CD4-positive, alpha-beta T cell (primary cell): ENCODE results near the gene PTPN21. TPM values are rescaled to one million over a fixed set of nuclear protein-coding genes. Genes with fewer than 3 reads are reported as not detected.

Experiments used
- ATAC-seq: fragments of 200-7000 bp; cut with Tn5 transposase; one replicate; pipeline ENCODE4 v1.10.0; 2022; ENCODE audit warnings: mild to moderate bottlenecking; ENCODE audit not compliant: poor library complexity
- CTCF ChIA-PET: fragments of 350-600 bp; sonication (Branson Sonifier 250); formaldehyde crosslinking; loops from one replicate; lab custom pipeline; 2021; ENCODE audit warnings: antibody characterized with exemption, inconsistent platforms; lab: Charles Lee
- POLR2A ChIA-PET: fragments of 350-600 bp; sonication (Branson Sonifier 250); formaldehyde crosslinking; loops from one replicate; lab custom pipeline; 2021; ENCODE audit warnings: antibody characterized with exemption, inconsistent platforms; lab: Charles Lee
- DNase-seq, 14 experiments: peaks; one replicate each; pipeline ENCODE4 v3.0.0-alpha.2; 2013 to 2020; ENCODE audit warnings: mixed read lengths in 2 of 14
- H3K27ac ChIP-seq, 2 donors: one replicate each; pipeline versions ENCODE4 v1.5.1 to v1.7.0; 2013; ENCODE audit warnings: low read length in 2 of 2, low read depth in 1 of 2, mild to moderate bottlenecking in 1 of 2
- H3K27me3 ChIP-seq, 2 experiments: 1 replicate in 1 of 2; 2 replicates in 1 of 2; pipeline versions ENCODE4 v1.6.1 to v1.7.0; 2013; ENCODE audit warnings: low read length in 2 of 2, control low read depth in 1 of 2, mild to moderate bottlenecking in 1 of 2, moderate library complexity in 1 of 2; ENCODE audit not compliant: insufficient read depth in 2 of 2, control insufficient read depth in 1 of 2
- H3K36me3 ChIP-seq: one replicate; pipeline ENCODE4 v1.6.1; 2013; ENCODE audit warnings: low read length, control low read depth; ENCODE audit not compliant: insufficient read depth
- H3K4me1 ChIP-seq: one replicate; pipeline ENCODE4 v1.6.1; 2013; ENCODE audit warnings: low read length, control low read depth; ENCODE audit not compliant: insufficient read depth
- H3K4me3 ChIP-seq: one replicate; pipeline ENCODE4 v1.5.1; 2013; ENCODE audit warnings: mild to moderate bottlenecking, low read length, moderate library complexity
- H3K9me3 ChIP-seq, 2 experiments: 1 replicate in 1 of 2; 2 replicates in 1 of 2; pipeline versions ENCODE4 v1.6.1 to v1.7.0; 2013; ENCODE audit warnings: low read length in 2 of 2, mild to moderate bottlenecking in 2 of 2, control low read depth in 1 of 2, moderate library complexity in 1 of 2; ENCODE audit not compliant: control insufficient read depth in 1 of 2, insufficient read depth in 1 of 2
- H3K27ac Mint-ChIP-seq: one replicate; pipeline ENCODE4 v1.8.0; 2020; ENCODE audit warnings: mixed read lengths
- H3K27me3 Mint-ChIP-seq: one replicate; pipeline ENCODE4 v1.8.0; 2021; ENCODE audit warnings: mixed read lengths
- H3K36me3 Mint-ChIP-seq: one replicate; pipeline ENCODE4 v1.8.0; 2021; ENCODE audit warnings: low read depth, mixed read lengths
- H3K4me1 Mint-ChIP-seq: one replicate; pipeline ENCODE4 v1.8.0; 2021; ENCODE audit warnings: low read depth, mixed read lengths
- H3K4me3 Mint-ChIP-seq: one replicate; pipeline ENCODE4 v1.8.0; 2020; ENCODE audit warnings: mild to moderate bottlenecking, mixed read lengths
- H3K9me3 Mint-ChIP-seq: one replicate; pipeline ENCODE4 v1.8.0; 2020; ENCODE audit warnings: mixed read lengths
- CTCF ChIP-seq: fragments of 200-600 bp; IDR thresholded peaks from one replicate; pipeline ENCODE4 v1.8.0; 2022; ENCODE audit warnings: antibody characterized with exemption, mild to moderate bottlenecking
- intact Hi-C, 2 experiments: fragments of 100-400 bp; cut with DNase I in 1 of 2; cut with micrococcal nuclease in 1 of 2; formaldehyde crosslinking; loops; one replicate each; pipeline versions ENCODE4 v1.15.1 to v1.9.0; 2023 to 2025; cut with DNase I, micrococcal nuclease
- total RNA-seq, 174 experiments: library from RNA in 2 of 174; stranded (reverse) in 2 of 174; gene quantifications; one replicate each; pipeline ENCODE4 v1.2.3 and lab custom pipeline; 2021 to 2026

The PTPN21 gene
- total RNA-seq, 2 experiments from 2014 or later: not detected

- ChIA-PET POLR2A (no interaction called here), CTCF (no interaction called here)
- H3K4me3 ChIP-seq: no peak overlapping the region
- no peak for TF ChIP-seq CTCF
- no peaks in the 10 kb centered on the region for H3K9me3 ChIP-seq
- no peak overlapping the region for H3K27ac Mint-ChIP-seq
- no peak for ATAC-seq
- H3K36me3 Mint-ChIP-seq: no peaks in the 10 kb centered on the region
- H3K27ac ChIP-seq: no peak overlapping the region
- peaks cover 40% of the 10 kb centered on the region for H3K27me3 Mint-ChIP-seq
- no peaks in the 10 kb centered on the region for H3K4me1 ChIP-seq
- H3K27me3 ChIP-seq: peaks cover 0 to 5% of the 10 kb centered on the region in 2 experiments
- no peak for DNase-seq
- intact Hi-C loops: no loop called here
- H3K36me3 ChIP-seq: no peaks in the 10 kb centered on the region
- no peak overlapping the region for H3K4me3 Mint-ChIP-seq
- H3K4me1 Mint-ChIP-seq: no peaks in the 10 kb centered on the region
- H3K9me3 Mint-ChIP-seq: no peaks in the 10 kb centered on the region
Measured at GRCh38 chr14:88503754-88504406, 50.9 kb downstream of the PTPN21 start.

- no peaks in the 10 kb centered on the region for H3K9me3 ChIP-seq
- ATAC-seq (no peak), DNase-seq (no peak)
- no peak overlapping the region for H3K4me3 ChIP-seq
- ChIA-PET POLR2A (no interaction called here), CTCF (no interaction called here)
- peaks cover 35% of the 10 kb centered on the region for H3K27me3 Mint-ChIP-seq
- H3K4me3 Mint-ChIP-seq: no peak overlapping the region
- no peak for TF ChIP-seq CTCF
- no peak overlapping the region for H3K27ac Mint-ChIP-seq
- peaks cover 0 to 5% of the 10 kb centered on the region in 2 experiments for H3K27me3 ChIP-seq
- no peaks in the 10 kb centered on the region for H3K36me3 Mint-ChIP-seq
- no peaks in the 10 kb centered on the region for H3K4me1 Mint-ChIP-seq
- no peaks in the 10 kb centered on the region for H3K9me3 Mint-ChIP-seq
- H3K4me1 ChIP-seq: no peaks in the 10 kb centered on the region
- H3K36me3 ChIP-seq: no peaks in the 10 kb centered on the region
- H3K27ac ChIP-seq: no peak overlapping the region
- intact Hi-C loops: no loop called here
Measured at GRCh38 chr14:88502740-88503139, 52.1 kb downstream of the PTPN21 start.

GRCh38 chr14:88500611-88501010, 54.2 kb downstream of the PTPN21 start:
- no peaks in the 10 kb centered on the region for H3K4me1 ChIP-seq
- CTCF ChIA-PET: no interaction called here
- ATAC-seq: no peak

More at GRCh38 chr14:88500611-88501010, 54.2 kb downstream of the PTPN21 start:
- intact Hi-C loops: no loop called here
- POLR2A ChIA-PET: no interaction called here
- no peak for DNase-seq
- Histone ChIP-seq H3K27me3 (peaks cover 0 to 2% of the 10 kb centered on the region in 2 experiments), H3K27ac (no peak overlapping the region), H3K36me3 (no peaks in the 10 kb centered on the region), H3K4me3 (no peak overlapping the region), H3K9me3 (no peaks in the 10 kb centered on the region)
- H3K4me1 Mint-ChIP-seq: no peaks in the 10 kb centered on the region
- no peak for TF ChIP-seq CTCF
- no peaks in the 10 kb centered on the region for H3K9me3 Mint-ChIP-seq
- H3K27ac Mint-ChIP-seq: no peak overlapping the region
- H3K36me3 Mint-ChIP-seq: no peaks in the 10 kb centered on the region
- peaks cover 25% of the 10 kb centered on the region for H3K27me3 Mint-ChIP-seq
- H3K4me3 Mint-ChIP-seq: no peak overlapping the region
